Ectodermal cell (in vitro differentiated cells): Measurements from ENCODE around the gene GAS6.

Experiments
- H3K27ac ChIP-seq: 2 replicates; pipeline ENCODE4 v1.7.0; 2013; ENCODE audit warnings: mild to moderate bottlenecking, low read depth, low read length; ENCODE audit not compliant: insufficient read depth, poor library complexity, severe bottlenecking
- H3K27me3 ChIP-seq: 2 replicates; pipeline ENCODE4 v1.7.0; 2013; ENCODE audit warnings: mild to moderate bottlenecking, low read length; ENCODE audit not compliant: insufficient read depth, control insufficient read depth, poor library complexity, severe bottlenecking
- H3K36me3 ChIP-seq: one replicate; pipeline ENCODE4 v1.7.0; 2013; ENCODE audit warnings: low read length; ENCODE audit not compliant: control insufficient read depth, insufficient read depth
- H3K4me1 ChIP-seq: one replicate; pipeline ENCODE4 v1.7.0; 2013; ENCODE audit warnings: low read length; ENCODE audit not compliant: control insufficient read depth, insufficient read depth
- H3K4me3 ChIP-seq: 2 replicates; pipeline ENCODE4 v1.7.0; 2013; ENCODE audit warnings: low read depth, low read length, control low read depth; ENCODE audit not compliant: insufficient read depth
- H3K9me3 ChIP-seq: 2 replicates; pipeline ENCODE4 v1.7.0; 2013; ENCODE audit warnings: mild to moderate bottlenecking, low read length, moderate library complexity; ENCODE audit not compliant: control insufficient read depth
- WGBS, 2 experiments: methylation state at CpG; one replicate each; pipeline ENCODE4 v1.1.7; 2013; ENCODE audit warnings: missing lambda C conversion rate in 2 of 2; 5-methylcytosine and 5-hydroxymethylcytosine counted together

Gene GAS6

DNA sequence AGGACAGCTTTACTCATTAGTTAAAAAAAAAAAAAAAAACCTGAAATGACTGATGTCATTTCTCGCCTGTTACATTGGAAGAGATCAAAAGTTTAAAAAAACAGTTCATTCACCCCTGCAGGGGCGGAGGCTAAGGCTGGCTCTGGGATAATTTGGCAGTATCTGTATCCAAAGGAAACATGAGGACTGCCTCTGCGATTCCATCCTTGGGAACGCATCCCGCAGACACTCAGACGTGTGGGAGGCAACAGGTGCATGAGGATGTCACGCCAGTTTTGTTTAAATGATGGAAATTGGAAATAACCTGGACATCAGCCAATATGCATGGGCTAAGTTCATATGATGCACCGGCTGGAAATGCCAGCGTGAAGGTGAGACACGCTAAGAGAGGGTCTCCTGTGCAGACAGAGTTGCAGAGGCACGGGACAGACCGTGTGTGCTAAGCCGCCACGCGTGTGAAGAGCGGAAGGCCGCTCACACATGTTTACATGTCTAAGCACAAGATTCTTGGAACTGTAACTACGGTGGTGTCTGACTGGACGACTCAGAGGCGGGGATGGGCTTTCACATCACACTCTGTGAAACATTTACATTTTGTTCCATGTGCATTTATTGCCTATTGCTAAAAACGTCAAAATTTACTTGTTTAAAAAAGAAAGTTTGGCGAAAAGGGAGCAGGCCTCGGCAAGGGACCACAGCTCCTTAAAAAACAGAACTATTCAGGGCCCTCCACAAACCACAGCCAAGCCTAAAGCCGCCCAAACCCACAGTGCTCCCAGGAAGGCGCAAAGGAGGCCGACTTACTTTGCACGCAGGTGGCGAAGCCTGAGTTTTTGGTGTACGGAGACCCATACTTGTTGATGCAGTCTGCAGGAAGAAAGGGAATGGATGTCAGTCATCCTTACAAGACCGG, 17.9 kb downstream of the GAS6 start:
- H3K27ac ChIP-seq = no peak overlapping the region
- no peaks in the 10 kb centered on the region for H3K4me1 ChIP-seq
- H3K4me3 ChIP-seq = no peak overlapping the region
- WGBS, 2 experiments = 95 to 97% methylated on average over 30 of the region's 30 CpGs
- no peaks in the 10 kb centered on the region for H3K27me3 ChIP-seq
- no peaks in the 10 kb centered on the region for H3K9me3 ChIP-seq
- H3K36me3 ChIP-seq = no peaks in the 10 kb centered on the region

DNA sequence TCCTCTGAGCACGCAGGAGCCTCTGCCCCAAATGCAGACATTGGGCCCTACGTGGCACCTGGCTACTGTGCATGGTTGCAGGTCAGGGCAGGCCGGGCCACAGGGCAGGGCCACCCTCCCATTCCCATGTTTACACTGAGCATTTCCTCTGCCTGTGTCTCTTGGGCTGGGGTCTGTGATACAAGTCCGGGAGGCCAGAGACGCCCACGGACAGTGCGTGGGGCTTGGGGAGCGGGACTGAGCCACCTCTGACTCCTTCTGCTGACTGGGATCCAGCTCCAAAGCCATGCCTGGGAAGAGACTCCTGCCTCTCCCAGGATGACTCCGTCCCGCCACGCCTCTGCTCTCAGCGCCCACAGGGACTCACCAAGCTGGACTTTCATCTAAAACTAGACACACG, 18.8 kb downstream of the GAS6 start:
- no peaks in the 10 kb centered on the region for H3K9me3 ChIP-seq
- 89 to 93% methylated on average over 13 of the region's 13 CpGs for WGBS, 2 experiments
- H3K27ac ChIP-seq = no peak overlapping the region

DNA sequence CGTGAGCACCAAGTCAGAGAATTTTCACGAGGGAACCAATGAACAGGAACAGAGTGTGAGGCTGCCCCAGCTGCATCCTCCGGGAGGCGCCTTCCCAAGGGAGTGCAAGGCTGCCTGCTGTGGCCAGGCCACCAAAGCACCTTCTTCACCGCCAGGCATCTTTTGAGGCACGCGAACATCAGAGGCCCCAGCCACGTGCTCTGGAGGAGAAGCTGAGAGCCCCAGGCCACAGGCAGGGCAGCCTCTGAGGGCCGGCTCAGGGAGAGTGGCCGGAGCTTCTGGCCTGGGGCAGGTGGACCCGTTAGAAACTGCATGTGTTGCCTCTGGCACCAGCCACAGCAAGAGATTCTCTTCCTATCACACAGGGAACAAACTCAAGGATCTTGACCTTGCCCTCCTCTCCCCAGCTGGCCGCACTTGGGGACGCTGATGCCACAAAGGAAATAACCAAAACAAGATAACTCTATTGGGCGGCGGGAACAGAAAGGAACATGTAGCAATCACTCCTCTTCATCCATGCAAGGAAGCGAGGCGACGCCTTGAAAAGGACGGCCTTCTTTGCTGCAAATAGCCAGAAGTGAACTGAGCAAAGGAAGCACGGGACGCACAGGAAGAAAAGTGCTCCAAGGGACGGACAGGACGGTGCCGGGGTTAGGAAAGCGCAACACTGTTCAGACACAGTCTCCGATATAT, 19.9 kb downstream of the GAS6 start:
- Histone ChIP-seq H3K27ac (no peak overlapping the region), H3K4me1 (no peaks in the 10 kb centered on the region), H3K27me3 (no peaks in the 10 kb centered on the region), H3K9me3 (no peaks in the 10 kb centered on the region), H3K36me3 (no peaks in the 10 kb centered on the region), H3K4me3 (no peak overlapping the region)
- 91 to 93% methylated on average over 26 of the region's 26 CpGs for WGBS, 2 experiments

More for the DNA sequence above, 18.8 kb downstream of the GAS6 start:
- H3K4me3 ChIP-seq = no peak overlapping the region
- H3K4me1 ChIP-seq = no peaks in the 10 kb centered on the region
- H3K36me3 ChIP-seq = no peaks in the 10 kb centered on the region
- no peaks in the 10 kb centered on the region for H3K27me3 ChIP-seq

DNA sequence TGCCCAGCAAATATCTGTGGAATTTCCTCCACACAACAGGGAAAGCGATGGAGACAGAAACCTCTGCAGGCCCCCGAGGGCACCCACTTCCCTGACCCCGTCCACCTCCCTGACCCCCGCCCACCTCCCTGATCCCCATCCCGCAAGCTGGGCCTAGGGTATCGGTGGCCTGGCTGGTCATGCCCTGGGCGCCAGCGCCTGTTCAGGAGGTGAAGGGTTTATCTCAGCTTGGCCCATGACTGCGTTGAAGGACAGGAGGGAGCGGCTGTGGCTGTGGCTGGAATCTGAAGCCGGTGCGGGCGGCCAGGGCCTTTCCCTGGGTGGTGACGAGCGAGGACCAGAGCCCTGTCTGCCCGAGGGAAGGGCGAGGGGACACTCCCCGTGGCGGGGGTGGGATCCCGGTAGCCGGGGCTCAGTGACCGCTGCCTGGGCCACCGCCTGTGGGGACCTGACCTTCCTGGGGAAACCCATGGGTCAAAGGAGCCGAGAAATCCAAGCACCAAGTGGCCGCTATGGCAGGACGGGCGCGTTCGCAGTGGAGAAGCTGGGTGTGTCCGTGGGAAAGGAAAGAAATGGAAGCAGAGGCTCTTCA, 20.7 kb downstream of the GAS6 start:
- Histone ChIP-seq H3K27ac (no peak overlapping the region), H3K4me1 (peaks cover 5% of the 10 kb centered on the region), H3K4me3 (no peak overlapping the region), H3K27me3 (no peaks in the 10 kb centered on the region), H3K9me3 (no peaks in the 10 kb centered on the region), H3K36me3 (no peaks in the 10 kb centered on the region)
- WGBS, 2 experiments = 93 to 94% methylated on average over 30 of the region's 30 CpGs

DNA sequence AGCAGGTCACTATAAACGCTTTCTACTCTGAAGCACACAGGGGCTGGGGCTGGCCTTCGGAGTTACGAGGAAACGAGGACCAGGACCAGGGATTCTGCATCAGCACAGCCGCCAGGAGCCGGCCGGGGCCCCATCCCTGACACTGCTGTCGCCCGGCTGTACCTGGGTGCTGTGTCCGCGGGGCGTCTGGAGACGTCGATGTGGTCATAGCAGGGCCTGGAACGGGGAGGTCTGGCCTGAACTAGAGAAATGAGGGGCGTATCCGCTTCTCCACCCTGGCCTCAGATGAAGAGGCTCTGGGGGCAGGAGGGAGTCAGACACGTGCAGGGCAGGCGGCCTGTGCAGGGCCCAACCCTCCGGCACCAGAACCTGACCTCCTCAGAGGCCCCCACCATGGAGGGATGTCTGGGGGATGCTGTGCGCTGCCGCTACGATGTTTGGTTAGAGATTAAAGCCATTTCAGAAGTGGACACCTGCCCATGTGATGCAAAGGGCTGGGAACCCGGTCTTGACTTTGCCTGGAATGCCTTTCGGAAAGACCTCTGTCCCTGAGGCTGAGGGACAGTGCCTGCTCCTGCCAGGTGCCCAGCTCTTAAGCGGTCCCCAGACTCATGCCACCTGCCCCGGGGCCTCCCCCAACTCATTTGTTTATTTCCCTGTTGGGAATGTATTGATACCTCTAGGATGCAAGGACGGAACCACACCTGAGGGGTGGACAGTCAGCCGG, 21.4 kb downstream of the GAS6 start:
- Histone ChIP-seq H3K27me3 (no peaks in the 10 kb centered on the region), H3K4me3 (no peak overlapping the region), H3K9me3 (no peaks in the 10 kb centered on the region), H3K36me3 (no peaks in the 10 kb centered on the region), H3K4me1 (peaks cover 12% of the 10 kb centered on the region), H3K27ac (no peak overlapping the region)
- 95% methylated on average over 29 of the region's 29 CpGs for WGBS, 2 experiments

DNA sequence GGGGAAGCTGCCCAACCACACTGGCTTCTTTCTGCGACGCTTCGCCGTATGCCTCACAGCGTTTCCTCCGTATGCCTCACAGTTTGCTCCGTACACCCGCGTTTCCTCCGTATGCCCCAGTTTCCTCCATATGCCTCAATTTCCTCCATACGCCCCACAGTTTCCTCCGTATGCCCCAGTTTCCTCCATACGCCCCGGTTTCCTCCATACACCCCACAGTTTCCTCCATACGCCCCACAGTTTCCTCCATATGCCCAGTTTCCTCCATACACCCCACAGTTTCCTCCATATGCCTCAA, 22.6 kb downstream of the GAS6 start:
- Histone ChIP-seq H3K4me3 (no peak overlapping the region), H3K27me3 (no peaks in the 10 kb centered on the region)
- WGBS, 2 experiments = 89 to 90% methylated on average over 15 of the region's 15 CpGs

DNA sequence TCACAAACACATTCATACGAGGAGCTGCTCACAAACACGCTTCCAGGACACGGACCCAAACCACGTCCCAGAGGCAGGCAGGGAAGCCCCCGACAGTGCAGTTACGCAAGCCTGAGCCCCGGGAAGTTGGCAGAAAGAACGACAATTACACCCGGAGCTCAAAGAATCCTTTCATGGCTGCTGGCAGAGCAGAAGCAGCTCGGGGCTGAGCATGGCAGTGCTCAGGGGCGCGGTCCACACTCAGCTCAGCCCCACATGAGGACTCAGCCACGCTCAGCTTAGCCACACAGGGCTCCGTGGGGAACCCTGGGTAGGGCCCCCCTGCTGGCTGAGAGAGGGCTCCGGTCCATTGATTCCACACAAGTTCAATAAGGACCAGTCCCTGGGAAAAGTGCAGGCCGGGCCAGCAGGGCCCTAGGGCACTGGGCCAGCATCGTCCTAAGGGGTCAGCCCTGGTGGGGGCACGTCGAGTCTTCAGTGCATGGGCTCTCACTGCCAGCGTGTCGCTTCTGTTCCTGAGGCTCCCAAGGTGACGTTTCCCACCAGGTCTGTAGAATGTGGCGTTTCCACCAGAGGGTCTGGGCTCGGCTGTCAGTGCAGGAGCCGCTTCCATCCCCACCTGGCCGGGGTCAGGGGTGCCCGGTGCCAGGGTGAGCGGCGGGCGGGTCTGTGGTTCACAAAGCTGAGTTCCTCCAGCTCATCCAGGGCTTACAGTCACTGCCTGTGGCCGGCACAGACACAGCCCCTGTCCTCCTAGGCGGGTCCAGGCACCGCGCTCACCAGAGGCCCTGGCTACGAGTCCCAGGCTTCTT, 23.1 kb downstream of the GAS6 start:
- no peaks in the 10 kb centered on the region for H3K9me3 ChIP-seq
- no peaks in the 10 kb centered on the region for H3K36me3 ChIP-seq
- 90% methylated on average over 35 of the region's 35 CpGs for WGBS, 2 experiments
- no peak overlapping the region for H3K4me3 ChIP-seq
- H3K4me1 ChIP-seq = peaks cover 17% of the 10 kb centered on the region
- H3K27ac ChIP-seq = no peak overlapping the region
- H3K27me3 ChIP-seq = no peaks in the 10 kb centered on the region

More for the DNA sequence above, 22.6 kb downstream of the GAS6 start:
- Histone ChIP-seq H3K4me1 (peaks cover 17% of the 10 kb centered on the region), H3K27ac (no peak overlapping the region), H3K36me3 (no peaks in the 10 kb centered on the region), H3K9me3 (no peaks in the 10 kb centered on the region)

DNA sequence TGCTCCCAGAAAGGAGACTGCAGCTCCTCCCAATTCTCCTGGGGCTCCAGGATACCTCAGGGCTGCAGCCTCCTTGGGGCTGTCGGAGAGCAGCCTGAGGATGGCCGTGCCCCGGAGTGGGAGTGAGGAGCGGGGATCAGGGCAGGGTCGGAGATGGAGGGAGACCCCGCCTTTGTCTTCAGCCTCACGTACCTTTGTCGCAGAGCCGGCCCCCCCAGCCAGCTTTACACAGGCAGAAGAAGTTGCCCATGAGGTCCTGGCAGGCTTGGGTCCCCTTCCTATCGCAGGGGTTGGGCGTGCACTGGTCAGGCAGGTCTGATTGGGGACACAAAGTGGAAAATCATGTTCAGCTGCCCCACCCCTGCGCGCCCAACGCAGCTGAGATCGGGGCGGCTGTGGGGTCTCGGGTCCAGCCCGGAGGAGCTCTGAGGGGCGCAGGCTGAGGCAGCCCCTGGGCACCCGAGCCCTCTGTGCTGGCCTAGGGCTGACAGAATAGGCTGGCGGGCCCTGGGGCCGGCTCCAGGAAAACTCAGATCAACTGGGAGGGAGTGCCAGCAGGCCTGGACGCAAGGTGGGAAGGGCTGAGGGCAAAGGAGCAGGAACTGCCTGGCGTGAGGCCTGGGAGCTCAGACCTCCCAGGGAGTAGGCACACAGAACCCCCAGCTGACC, 24.2 kb downstream of the GAS6 start:
- H3K36me3 ChIP-seq = no peaks in the 10 kb centered on the region
- no peak overlapping the region for H3K27ac ChIP-seq
- H3K9me3 ChIP-seq = no peaks in the 10 kb centered on the region
- WGBS, 2 experiments = 89 to 91% methylated on average over 24 of the region's 24 CpGs
- peaks cover 17% of the 10 kb centered on the region for H3K4me1 ChIP-seq
- H3K27me3 ChIP-seq = no peaks in the 10 kb centered on the region
- H3K4me3 ChIP-seq = no peak overlapping the region

DNA sequence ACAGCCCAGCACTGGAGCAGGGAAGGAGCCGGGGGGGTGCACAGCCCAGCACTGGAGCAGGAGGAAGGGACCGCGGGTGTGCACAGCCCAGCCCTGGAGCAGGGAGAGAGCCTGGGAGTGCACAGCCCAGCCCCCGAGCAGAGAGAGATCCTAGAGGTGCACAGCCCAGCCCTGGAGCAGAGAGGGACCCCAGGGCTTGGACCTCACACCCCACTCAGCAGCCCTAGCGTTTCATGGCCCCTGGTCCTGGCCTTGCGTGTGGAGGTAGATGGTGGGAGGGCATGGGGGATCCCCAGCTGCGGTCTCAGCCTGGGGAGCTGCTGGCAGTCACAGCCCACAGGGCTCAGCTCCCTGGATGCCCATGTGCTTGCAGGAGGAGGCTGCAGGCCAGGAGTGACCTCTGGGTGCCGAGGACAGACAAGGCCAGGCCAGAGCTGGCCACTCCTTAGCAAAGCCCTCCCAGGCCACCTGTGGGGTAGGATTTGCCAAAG, 25.1 kb downstream of the GAS6 start:
- Histone ChIP-seq H3K4me3 (no peak overlapping the region), H3K9me3 (no peaks in the 10 kb centered on the region), H3K27ac (no peak overlapping the region), H3K4me1 (peaks cover 17% of the 10 kb centered on the region), H3K27me3 (no peaks in the 10 kb centered on the region), H3K36me3 (no peaks in the 10 kb centered on the region)
- 86 to 88% methylated on average over 8 of the region's 8 CpGs for WGBS, 2 experiments
